HepG2 (cell line): ENCODE results near the gene PPP6R2. TPM values are rescaled to one million over a fixed set of nuclear protein-coding genes. Genes with fewer than 3 reads are reported as not detected.

Source experiments
- BORCS8-MEF2B ChIP-seq: sonication (generic); formaldehyde crosslinking; IDR thresholded peaks from 2 replicates; pipeline ENCODE4 v1.8.0; 2022; ENCODE audit warnings: mild to moderate bottlenecking, missing genetic modification reagents
- EP300 ChIP-seq, 3 experiments: sonication (generic) in 1 of 3; formaldehyde crosslinking in 1 of 3; IDR thresholded peaks; 2 replicates each; pipeline versions ENCODE4 v1.5.1 to v1.6.1; 2011 to 2020; ENCODE audit warnings: low read depth in 2 of 3, low read length in 2 of 3, borderline replicate concordance in 1 of 3, improper control_type of control experiment in 1 of 3, mild to moderate bottlenecking in 1 of 3, missing genetic modification reagents in 1 of 3, moderate library complexity in 1 of 3
- IRX3 ChIP-seq: sonication (generic); formaldehyde crosslinking; IDR thresholded peaks from 2 replicates; pipeline ENCODE4 v1.8.1; 2023; ENCODE audit warnings: mild to moderate bottlenecking, low read depth, missing genetic modification reagents, borderline replicate concordance
- KAT2B ChIP-seq: fragments of 150-350 bp; IDR thresholded peaks from 2 replicates; pipeline ENCODE4 v1.6.1; 2014; ENCODE audit warnings: low read depth, low read length, borderline replicate concordance
- KLF6 ChIP-seq: IDR thresholded peaks from 2 replicates; pipeline ENCODE4 v1.8.0; 2016; ENCODE audit warnings: missing biosample characterization, missing genetic modification reagents
- NFE2L2 ChIP-seq: fragments of 150-350 bp; IDR thresholded peaks from 2 replicates; pipeline ENCODE4 v1.6.1; 2014; ENCODE audit warnings: low read length
- POLR2AphosphoS2 ChIP-seq: IDR thresholded peaks from 2 replicates; pipeline ENCODE4 v1.6.1; 2011; ENCODE audit warnings: low read depth, low read length, improper control_type of control experiment
- RBFOX2 ChIP-seq: fragments of 200-400 bp; formaldehyde crosslinking; IDR thresholded peaks from 2 replicates; pipeline ENCODE4 v1.6.1; 2017; ENCODE audit warnings: low read depth, mild to moderate bottlenecking, low read length
- RBM39 ChIP-seq: fragments of 200-400 bp; formaldehyde crosslinking; IDR thresholded peaks from one replicate; pipeline ENCODE4 v1.6.1; 2018; ENCODE audit warnings: antibody characterized with exemption, mild to moderate bottlenecking, low read depth, low read length; ENCODE audit not compliant: poor library complexity, severe bottlenecking
- SAFB2 ChIP-seq: sonication (generic); formaldehyde crosslinking; IDR thresholded peaks from 2 replicates; pipeline ENCODE4 v1.5.1; 2020; ENCODE audit warnings: missing genetic modification reagents, low read depth, mild to moderate bottlenecking, borderline replicate concordance
- SALL2 ChIP-seq: sonication (generic); formaldehyde crosslinking; IDR thresholded peaks from 2 replicates; pipeline ENCODE4 v1.8.1; 2023; ENCODE audit warnings: mild to moderate bottlenecking, missing genetic modification reagents, inconsistent platforms
- SRSF9 ChIP-seq: fragments of 200-400 bp; formaldehyde crosslinking; IDR thresholded peaks from 2 replicates; pipeline ENCODE4 v1.6.1; 2018; ENCODE audit warnings: borderline replicate concordance, mild to moderate bottlenecking, low read depth, low read length; ENCODE audit not compliant: insufficient read depth, poor library complexity, severe bottlenecking
- TRIM24 ChIP-seq: sonication (generic); formaldehyde crosslinking; IDR thresholded peaks from 2 replicates; pipeline ENCODE4 v1.8.0; 2022; ENCODE audit warnings: mild to moderate bottlenecking, missing genetic modification reagents
- YEATS2 ChIP-seq: sonication (generic); formaldehyde crosslinking; IDR thresholded peaks from 2 replicates; pipeline ENCODE4 v1.4.0; 2020; ENCODE audit warnings: missing genetic modification reagents, borderline replicate concordance
- ZBTB1 ChIP-seq: sonication (generic); formaldehyde crosslinking; IDR thresholded peaks from 2 replicates; pipeline ENCODE4 v1.4.0; 2020; ENCODE audit warnings: missing genetic modification reagents, borderline replicate concordance
- ZEB1 ChIP-seq: IDR thresholded peaks from 2 replicates; pipeline ENCODE4 v1.6.1; 2012; ENCODE audit warnings: mild to moderate bottlenecking, low read depth, inconsistent platforms; ENCODE audit not compliant: insufficient replicate concordance
- ZMYM2 ChIP-seq: sonication (generic); formaldehyde crosslinking; IDR thresholded peaks from 2 replicates; pipeline ENCODE4 v1.8.0; 2022; ENCODE audit warnings: mild to moderate bottlenecking, missing genetic modification reagents
- ZNF121 ChIP-seq: sonication (generic); formaldehyde crosslinking; IDR thresholded peaks from 2 replicates; pipeline ENCODE4 v1.5.0; 2020; ENCODE audit warnings: mild to moderate bottlenecking, missing genetic modification reagents
- ZNF414 ChIP-seq: sonication (generic); formaldehyde crosslinking; IDR thresholded peaks from 2 replicates; pipeline ENCODE4 v1.5.0; 2020; ENCODE audit warnings: missing genetic modification reagents
- ZNF792 ChIP-seq: IDR thresholded peaks from 2 replicates; pipeline ENCODE4 v1.6.1; 2016
- ZSCAN29 ChIP-seq: sonication (generic); formaldehyde crosslinking; conservative IDR thresholded peaks from 2 replicates; pipeline ENCODE4 v1.4.0; 2020; ENCODE audit warnings: mild to moderate bottlenecking, missing genetic modification reagents
- polyA plus RNA-seq, 8 experiments: library from polyadenylated mRNA; depleted of rRNA in 3 of 8; stranded (reverse) in 7 of 8; unstranded in 1 of 8; fragments of >200 nt; fragmentation: Illumina TruSeq in 4 of 8; extraction: Trizol in 4 of 8; gene quantifications; 2 replicates each; pipeline versions ENCODE4 v1.2.1 to v1.2.3, GENCODE V29; 2011 to 2016; ENCODE audit warnings: low read depth in 4 of 8, missing spikeins in 1 of 8, mixed read lengths in 1 of 8; ENCODE audit not compliant: insufficient read depth in 1 of 8
- total RNA-seq, 5 experiments: library from RNA; depleted of rRNA; stranded (reverse); fragments of >200 nt; fragmentation: Illumina TruSeq; extraction: Trizol; gene quantifications; 2 replicates each; pipeline ENCODE4 v1.2.3, GENCODE V29; 2016; ENCODE audit warnings: low read depth in 1 of 5
- TF ChIP-seq, protein P1 (sequence below): sonication (generic); formaldehyde crosslinking; IDR thresholded peaks from 2 replicates; pipeline ENCODE4 v1.5.0; 2020; ENCODE audit warnings: mild to moderate bottlenecking, missing genetic modification reagents, moderate library complexity
- TF ChIP-seq, protein P2 (sequence below): IDR thresholded peaks from 2 replicates; pipeline ENCODE4 v1.6.1; 2016; ENCODE audit warnings: control low read depth
- TF ChIP-seq, protein P3 (sequence below): sonication (generic); formaldehyde crosslinking; IDR thresholded peaks from 2 replicates; pipeline ENCODE4 v1.8.0; 2022; ENCODE audit warnings: mild to moderate bottlenecking, missing genetic modification reagents

Gene PPP6R2
- total and polyA plus RNA-seq, 2 of the 13 experiments (the other 11 are each of a cell fraction or from before 2014, with no cell fraction given), result 55.0 to 102 TPM

GRCh38 chr22:50485221-50486131, 142.3 kb downstream of the PPP6R2 start (continued):
- TF ChIP-seq, protein P1, sequence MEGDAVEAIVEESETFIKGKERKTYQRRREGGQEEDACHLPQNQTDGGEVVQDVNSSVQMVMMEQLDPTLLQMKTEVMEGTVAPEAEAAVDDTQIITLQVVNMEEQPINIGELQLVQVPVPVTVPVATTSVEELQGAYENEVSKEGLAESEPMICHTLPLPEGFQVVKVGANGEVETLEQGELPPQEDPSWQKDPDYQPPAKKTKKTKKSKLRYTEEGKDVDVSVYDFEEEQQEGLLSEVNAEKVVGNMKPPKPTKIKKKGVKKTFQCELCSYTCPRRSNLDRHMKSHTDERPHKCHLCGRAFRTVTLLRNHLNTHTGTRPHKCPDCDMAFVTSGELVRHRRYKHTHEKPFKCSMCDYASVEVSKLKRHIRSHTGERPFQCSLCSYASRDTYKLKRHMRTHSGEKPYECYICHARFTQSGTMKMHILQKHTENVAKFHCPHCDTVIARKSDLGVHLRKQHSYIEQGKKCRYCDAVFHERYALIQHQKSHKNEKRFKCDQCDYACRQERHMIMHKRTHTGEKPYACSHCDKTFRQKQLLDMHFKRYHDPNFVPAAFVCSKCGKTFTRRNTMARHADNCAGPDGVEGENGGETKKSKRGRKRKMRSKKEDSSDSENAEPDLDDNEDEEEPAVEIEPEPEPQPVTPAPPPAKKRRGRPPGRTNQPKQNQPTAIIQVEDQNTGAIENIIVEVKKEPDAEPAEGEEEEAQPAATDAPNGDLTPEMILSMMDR, result peak; percentile 37; the same call in 1 of the 2 replicates
- TF ChIP-seq ZEB1 (no peak), ZMYM2 (0 out of 2 replicates have a peak, but pooled peaks have one; percentile 53), ZNF792 (no peak; the same call in 1 of the 2 replicates), RBM39 (peak; percentile 15), IRX3 (CRISPR knock-in tag) (0 out of 2 replicates have a peak, but pooled peaks have one; percentile 41), TRIM24 (CRISPR knock-in tag) (no peak), SAFB2 (CRISPR knock-in tag) (no peak), ZNF414 (CRISPR knock-in tag) (peak; percentile 60; the same call in 1 of the 2 replicates), POLR2AphosphoS2 (no peak), NFE2L2 (no peak), ZBTB1 (CRISPR knock-in tag) (no peak), RBFOX2 (no peak), SRSF9 (no peak), BORCS8-MEF2B (peak; percentile 90), KLF6 (CRISPR knock-in tag) (peak; percentile 43; the same call in 1 of the 2 replicates), KAT2B (no peak), YEATS2 (CRISPR knock-in tag) (peak; percentile 27; the same call in 1 of the 2 replicates), ZNF121 (CRISPR knock-in tag) (peak; percentile 40; the same call in 1 of the 2 replicates), SALL2 (CRISPR knock-in tag) (peak; percentile 64), ZSCAN29 (CRISPR knock-in tag) (no peak), EP300 (IDR thresholded peaks at IDR 0.05; ENCODE audit: low read depth in 2 of 2, low read length in 2 of 2) (0 out of 4 replicates have a peak, but pooled peaks of 1 of the 2 experiments have one; percentile 27), EP300 (CRISPR knock-in tag; IDR thresholded peaks at IDR 0.05; ENCODE audit: borderline replicate concordance) (peak; percentile 78; the same call in 1 of the 2 replicates)
- TF ChIP-seq, protein P2, sequence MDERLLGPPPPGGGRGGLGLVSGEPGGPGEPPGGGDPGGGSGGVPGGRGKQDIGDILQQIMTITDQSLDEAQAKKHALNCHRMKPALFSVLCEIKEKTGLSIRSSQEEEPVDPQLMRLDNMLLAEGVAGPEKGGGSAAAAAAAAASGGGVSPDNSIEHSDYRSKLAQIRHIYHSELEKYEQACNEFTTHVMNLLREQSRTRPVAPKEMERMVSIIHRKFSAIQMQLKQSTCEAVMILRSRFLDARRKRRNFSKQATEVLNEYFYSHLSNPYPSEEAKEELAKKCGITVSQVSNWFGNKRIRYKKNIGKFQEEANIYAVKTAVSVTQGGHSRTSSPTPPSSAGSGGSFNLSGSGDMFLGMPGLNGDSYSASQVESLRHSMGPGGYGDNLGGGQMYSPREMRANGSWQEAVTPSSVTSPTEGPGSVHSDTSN (CRISPR knock-in tag), result no peak
- TF ChIP-seq, protein P3, sequence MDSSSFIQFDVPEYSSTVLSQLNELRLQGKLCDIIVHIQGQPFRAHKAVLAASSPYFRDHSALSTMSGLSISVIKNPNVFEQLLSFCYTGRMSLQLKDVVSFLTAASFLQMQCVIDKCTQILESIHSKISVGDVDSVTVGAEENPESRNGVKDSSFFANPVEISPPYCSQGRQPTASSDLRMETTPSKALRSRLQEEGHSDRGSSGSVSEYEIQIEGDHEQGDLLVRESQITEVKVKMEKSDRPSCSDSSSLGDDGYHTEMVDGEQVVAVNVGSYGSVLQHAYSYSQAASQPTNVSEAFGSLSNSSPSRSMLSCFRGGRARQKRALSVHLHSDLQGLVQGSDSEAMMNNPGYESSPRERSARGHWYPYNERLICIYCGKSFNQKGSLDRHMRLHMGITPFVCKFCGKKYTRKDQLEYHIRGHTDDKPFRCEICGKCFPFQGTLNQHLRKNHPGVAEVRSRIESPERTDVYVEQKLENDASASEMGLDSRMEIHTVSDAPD (CRISPR knock-in tag), result no peak; the same call in 1 of the 2 replicates
